LNCaP clone FGC (cell line): Measurements from ENCODE around the gene GNAT1.

Source experiments
- DNase-seq: peaks from one replicate; pipeline ENCODE4 v3.0.0-alpha.2; 2011; ENCODE audit warnings: low read depth
- H3K4me3 ChIP-seq: 2 replicates; pipeline ENCODE4 v1.5.1; 2011; ENCODE audit warnings: mild to moderate bottlenecking, low read depth, low read length, control low read depth
- CTCF ChIP-seq: IDR thresholded peaks from 2 replicates; pipeline ENCODE4 v1.5.1; 2012; ENCODE audit warnings: mild to moderate bottlenecking; ENCODE audit not compliant: control insufficient read depth, insufficient read depth; ENCODE audit errors: extremely low read depth

The GNAT1 gene

DNA sequence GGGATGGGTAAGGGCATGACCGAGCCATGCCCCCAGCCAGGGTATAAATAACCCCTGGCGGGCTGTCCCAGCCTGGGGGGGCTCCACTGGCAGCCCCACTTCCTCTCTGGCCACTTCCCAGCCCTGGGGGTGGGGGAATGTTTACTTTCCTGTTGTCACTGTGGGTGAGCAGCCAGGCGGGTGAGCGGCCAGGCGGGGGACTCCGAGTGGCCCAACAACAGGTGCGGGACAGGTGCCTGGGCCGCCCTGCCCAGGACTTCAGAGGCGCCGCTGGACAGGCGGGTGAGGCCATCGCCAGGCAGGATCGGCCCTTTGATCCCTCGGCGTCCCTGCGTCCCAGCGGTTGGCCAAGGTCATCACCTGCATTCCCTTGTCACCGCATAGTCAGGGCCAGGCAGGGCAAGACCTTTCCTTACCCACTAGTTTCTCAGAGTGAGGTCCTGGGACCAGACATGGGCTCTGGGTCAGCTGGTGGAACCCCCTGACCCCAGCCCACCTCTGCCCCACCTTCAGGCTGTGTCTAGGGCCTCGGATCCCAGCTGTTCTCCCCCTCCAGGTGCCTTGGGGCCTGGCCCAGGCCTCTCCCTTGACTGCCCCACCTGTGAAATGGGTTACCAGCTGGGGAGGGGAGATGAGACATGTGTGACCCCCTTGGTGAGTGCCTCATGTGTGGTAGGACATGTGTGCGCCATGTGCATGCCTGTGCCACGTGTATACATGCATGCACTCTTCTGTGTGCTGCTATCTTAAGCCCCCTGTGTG, 19.7 kb upstream of the GNAT1 start:
- DNase-seq, result no peak
- H3K4me3 ChIP-seq, result no peak overlapping the region
- no peak for TF ChIP-seq CTCF

GRCh38 chr3:50172626-50173220, 18.7 kb upstream of the GNAT1 start:
- no peak for DNase-seq
- no peak overlapping the region for H3K4me3 ChIP-seq
- no peak for TF ChIP-seq CTCF

GRCh38 chr3:50173685-50174516, 17.5 kb upstream of the GNAT1 start:
- DNase-seq, result no peak
- no peak for TF ChIP-seq CTCF

DNA sequence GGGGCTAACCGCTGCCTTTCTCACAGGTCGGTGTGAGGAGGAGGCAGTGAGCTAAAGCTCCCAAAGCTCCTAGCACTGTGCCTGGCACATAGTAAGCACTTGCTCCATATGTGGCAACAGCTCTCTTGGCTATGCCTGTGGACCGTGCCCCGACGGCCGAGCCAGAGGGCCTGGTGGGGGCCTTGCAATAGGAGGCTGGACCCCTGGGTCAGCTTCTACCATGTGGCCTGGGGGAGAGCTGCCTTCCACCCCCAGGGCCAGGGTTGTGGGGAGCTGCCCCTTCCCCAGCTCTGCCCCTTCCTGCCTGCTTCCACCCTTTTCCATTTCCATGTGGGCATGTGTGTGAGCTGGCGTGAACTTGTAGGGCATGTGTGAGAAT, 16.9 kb upstream of the GNAT1 start:
- no peak overlapping the region for H3K4me3 ChIP-seq
- TF ChIP-seq CTCF, result no peak
- DNase-seq, result no peak

More at GRCh38 chr3:50173685-50174516, 17.5 kb upstream of the GNAT1 start:
- H3K4me3 ChIP-seq, result no peak overlapping the region

DNA sequence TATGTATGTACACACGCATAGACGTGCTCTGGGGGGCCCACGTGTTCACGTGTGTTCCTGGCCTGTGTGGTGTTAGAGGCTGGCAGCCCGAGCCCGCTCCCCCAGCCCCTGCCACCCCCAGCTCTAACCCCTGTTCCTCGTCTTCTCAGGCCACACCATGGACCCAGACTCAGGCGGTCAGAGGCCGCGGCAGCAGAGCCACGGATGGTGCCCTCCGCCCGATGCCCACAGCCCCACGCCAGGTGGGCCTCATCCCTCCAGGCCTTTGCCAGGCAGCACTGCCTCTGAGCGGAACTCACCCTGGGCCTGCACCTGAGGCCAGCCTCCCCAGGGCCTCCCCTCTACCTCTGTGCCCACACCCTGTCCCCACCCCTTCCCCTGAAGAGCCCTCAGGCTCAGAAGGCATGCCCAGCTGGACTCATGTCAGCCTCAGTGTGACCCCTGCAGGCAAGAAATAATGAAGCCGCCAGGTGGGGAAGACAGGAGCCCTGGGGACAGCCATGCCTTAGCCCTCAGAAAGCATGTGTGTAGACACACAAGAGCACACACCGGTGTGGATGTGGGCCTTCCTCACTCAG, 16.4 kb upstream of the GNAT1 start:
- TF ChIP-seq CTCF, result no peak
- H3K4me3 ChIP-seq, result no peak overlapping the region
- DNase-seq, result no peak

DNA sequence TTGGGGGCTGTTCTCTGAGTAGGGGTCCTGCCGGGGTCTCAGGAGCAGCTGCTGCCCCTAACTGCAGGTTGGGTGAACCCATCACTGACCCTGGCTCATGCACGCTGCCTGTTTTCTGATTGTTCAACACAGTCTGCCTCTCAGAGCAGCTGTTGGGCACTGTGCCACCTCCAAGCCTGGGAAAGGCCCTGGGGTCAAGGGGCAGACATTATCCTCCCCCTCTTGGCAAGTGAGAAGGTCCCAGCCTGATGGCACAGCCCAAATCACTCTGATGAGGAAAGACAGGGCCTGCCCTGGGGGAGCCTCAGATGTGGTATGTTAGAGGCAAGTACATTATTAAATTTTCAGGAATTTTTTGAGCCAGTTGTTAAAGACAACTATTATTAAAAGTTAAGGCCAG, 14.1 kb upstream of the GNAT1 start:
- no peak overlapping the region for H3K4me3 ChIP-seq
- DNase-seq, result no peak
- TF ChIP-seq CTCF, result no peak
